Glutamatergic neuron (in vitro differentiated cells): ENCODE data around the gene VRK3. TPM values are rescaled to one million over a fixed set of nuclear protein-coding genes. Genes with fewer than 3 reads are reported as not detected.

Source experiments
- DNase-seq: peaks from one replicate; pipeline ENCODE4 v3.0.0; 2022
- H3K27ac Mint-ChIP-seq: one replicate; pipeline ENCODE4 v1.8.0; 2020; ENCODE audit warnings: mild to moderate bottlenecking, mixed read lengths, inconsistent platforms; ENCODE audit not compliant: unreplicated experiment
- H3K27me3 Mint-ChIP-seq: one replicate; pipeline ENCODE4 v1.8.0; 2020; ENCODE audit warnings: mild to moderate bottlenecking, moderate library complexity, mixed read lengths, inconsistent platforms; ENCODE audit not compliant: unreplicated experiment
- H3K36me3 Mint-ChIP-seq: one replicate; pipeline ENCODE4 v1.8.0; 2020; ENCODE audit warnings: mild to moderate bottlenecking, mixed read lengths, inconsistent platforms; ENCODE audit not compliant: unreplicated experiment
- H3K4me1 Mint-ChIP-seq: one replicate; pipeline ENCODE4 v1.8.0; 2020; ENCODE audit warnings: mild to moderate bottlenecking, low read depth, mixed read lengths, inconsistent platforms; ENCODE audit not compliant: unreplicated experiment
- H3K4me3 Mint-ChIP-seq: one replicate; pipeline ENCODE4 v1.8.0; 2020; ENCODE audit warnings: mild to moderate bottlenecking, mixed read lengths, inconsistent platforms; ENCODE audit not compliant: unreplicated experiment
- H3K9me3 Mint-ChIP-seq: one replicate; pipeline ENCODE4 v1.8.0; 2020; ENCODE audit warnings: mild to moderate bottlenecking, moderate library complexity, mixed read lengths, inconsistent platforms; ENCODE audit not compliant: unreplicated experiment
- total RNA-seq: library from RNA; stranded (reverse); fragmentation: NEBNext Ultra II Directional; extraction: Animal tissue kit (Norgen Biotek cat#: 25700); gene quantifications from one replicate; pipeline ENCODE4 v1.2.1, GENCODE V29; 2021; ENCODE audit not compliant: unreplicated experiment
- TF ChIP-seq, protein P1 (sequence below): fragments of 200-600 bp; sonication (generic); IDR thresholded peaks from one replicate; pipeline ENCODE4 v1.5.0; 2021; ENCODE audit not compliant: partially characterized antibody, unreplicated experiment

Gene VRK3
- total RNA-seq, 1 donor from 2014 or later, result 44.5 TPM

GRCh38 chr19:50050406-50051227 lies 25.4 kb upstream of the VRK3 start:
- H3K36me3 Mint-ChIP-seq, result peaks cover 14% of the 10 kb centered on the region
- TF ChIP-seq, protein P1, sequence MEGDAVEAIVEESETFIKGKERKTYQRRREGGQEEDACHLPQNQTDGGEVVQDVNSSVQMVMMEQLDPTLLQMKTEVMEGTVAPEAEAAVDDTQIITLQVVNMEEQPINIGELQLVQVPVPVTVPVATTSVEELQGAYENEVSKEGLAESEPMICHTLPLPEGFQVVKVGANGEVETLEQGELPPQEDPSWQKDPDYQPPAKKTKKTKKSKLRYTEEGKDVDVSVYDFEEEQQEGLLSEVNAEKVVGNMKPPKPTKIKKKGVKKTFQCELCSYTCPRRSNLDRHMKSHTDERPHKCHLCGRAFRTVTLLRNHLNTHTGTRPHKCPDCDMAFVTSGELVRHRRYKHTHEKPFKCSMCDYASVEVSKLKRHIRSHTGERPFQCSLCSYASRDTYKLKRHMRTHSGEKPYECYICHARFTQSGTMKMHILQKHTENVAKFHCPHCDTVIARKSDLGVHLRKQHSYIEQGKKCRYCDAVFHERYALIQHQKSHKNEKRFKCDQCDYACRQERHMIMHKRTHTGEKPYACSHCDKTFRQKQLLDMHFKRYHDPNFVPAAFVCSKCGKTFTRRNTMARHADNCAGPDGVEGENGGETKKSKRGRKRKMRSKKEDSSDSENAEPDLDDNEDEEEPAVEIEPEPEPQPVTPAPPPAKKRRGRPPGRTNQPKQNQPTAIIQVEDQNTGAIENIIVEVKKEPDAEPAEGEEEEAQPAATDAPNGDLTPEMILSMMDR, result no peak
- peak; percentile 79 for DNase-seq
- H3K9me3 Mint-ChIP-seq, result no peaks in the 10 kb centered on the region
- peaks cover 2% of the 10 kb centered on the region for H3K27me3 Mint-ChIP-seq
- peak overlapping the region; percentile 45 for H3K27ac Mint-ChIP-seq
- H3K4me1 Mint-ChIP-seq, result no peaks in the 10 kb centered on the region
- peak overlapping the region; percentile 94 for H3K4me3 Mint-ChIP-seq

DNA sequence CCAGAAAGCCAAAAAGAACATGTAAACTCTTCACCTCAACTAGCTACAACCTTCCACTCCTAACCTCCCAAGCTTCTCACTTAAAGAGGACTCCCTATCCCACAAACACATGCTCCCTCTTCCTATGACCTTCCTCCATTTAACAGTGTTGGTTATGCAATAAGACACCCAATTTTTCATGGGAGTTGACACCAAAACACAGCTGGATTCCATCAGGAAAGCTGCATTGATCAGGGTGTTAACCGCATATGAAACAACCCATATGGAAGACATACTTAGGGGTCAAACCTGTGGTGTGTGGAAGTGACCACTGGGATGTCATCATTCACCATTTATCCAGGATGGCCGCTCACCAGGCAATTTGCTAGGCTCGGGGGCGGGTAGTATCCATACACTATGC lies 22.5 kb upstream of the VRK3 start:
- no peak for DNase-seq
- peaks cover 41% of the 10 kb centered on the region for H3K36me3 Mint-ChIP-seq
- peaks cover 13% of the 10 kb centered on the region for H3K9me3 Mint-ChIP-seq
- H3K27me3 Mint-ChIP-seq, result peaks cover 2% of the 10 kb centered on the region
- TF ChIP-seq, protein P1, result no peak
- H3K4me1 Mint-ChIP-seq, result no peaks in the 10 kb centered on the region
- no peak overlapping the region for H3K4me3 Mint-ChIP-seq
- H3K27ac Mint-ChIP-seq, result no peak overlapping the region

DNA sequence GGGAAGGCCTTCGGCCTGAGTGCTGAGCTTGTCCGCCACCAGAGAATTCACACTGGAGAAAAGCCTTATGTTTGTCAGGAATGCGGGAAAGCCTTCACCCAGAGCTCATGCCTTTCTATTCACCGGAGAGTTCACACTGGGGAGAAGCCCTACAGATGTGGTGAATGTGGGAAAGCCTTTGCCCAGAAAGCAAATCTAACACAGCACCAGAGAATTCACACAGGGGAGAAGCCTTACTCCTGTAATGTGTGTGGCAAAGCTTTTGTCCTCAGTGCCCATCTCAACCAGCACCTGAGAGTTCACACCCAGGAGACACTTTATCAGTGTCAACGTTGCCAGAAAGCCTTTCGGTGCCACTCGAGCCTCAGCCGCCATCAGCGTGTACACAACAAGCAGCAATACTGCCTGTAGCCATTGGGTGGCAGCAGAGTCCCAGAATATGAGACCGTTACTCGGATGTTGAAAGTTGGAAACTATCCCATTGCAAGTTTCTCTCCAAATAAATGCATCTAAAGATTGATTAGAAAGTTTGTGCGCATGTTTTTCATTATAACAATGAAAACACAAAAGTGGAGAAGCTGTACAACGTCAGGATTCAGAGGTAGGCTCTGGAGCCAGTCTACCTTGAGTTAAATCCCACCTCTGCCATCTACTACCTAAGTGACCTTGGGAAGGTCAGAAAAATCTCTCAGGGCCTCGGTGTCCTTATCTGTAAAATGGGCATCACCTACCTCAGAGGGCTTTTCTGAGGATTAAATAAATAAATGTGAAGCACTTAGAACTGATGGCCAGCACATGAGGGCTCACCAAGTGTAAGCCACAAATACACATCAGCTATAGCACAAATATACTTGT lies 21.7 kb upstream of the VRK3 start:
- Mint-ChIP-seq H3K9me3 (peaks cover 13% of the 10 kb centered on the region), H3K36me3 (peaks cover 47% of the 10 kb centered on the region), H3K4me1 (no peaks in the 10 kb centered on the region), H3K27me3 (peaks cover 2% of the 10 kb centered on the region), H3K4me3 (no peak overlapping the region), H3K27ac (no peak overlapping the region)
- TF ChIP-seq, protein P1, result peak; percentile 86
- DNase-seq, result peak; percentile 75

DNA sequence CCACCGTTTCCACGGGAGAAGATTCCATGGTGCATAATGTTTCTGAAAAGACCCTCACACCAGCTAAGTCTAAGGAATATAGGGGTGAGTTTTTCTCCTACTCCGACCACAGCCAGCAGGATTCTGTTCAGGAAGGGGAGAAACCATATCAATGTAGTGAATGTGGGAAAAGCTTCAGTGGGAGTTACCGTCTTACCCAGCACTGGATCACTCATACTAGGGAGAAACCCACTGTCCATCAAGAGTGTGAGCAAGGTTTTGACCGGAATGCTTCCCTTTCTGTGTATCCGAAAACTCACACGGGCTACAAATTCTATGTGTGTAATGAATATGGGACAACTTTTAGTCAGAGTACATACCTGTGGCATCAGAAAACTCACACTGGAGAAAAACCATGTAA lies 19.8 kb upstream of the VRK3 start:
- TF ChIP-seq, protein P1, result no peak
- DNase-seq, result no peak
- Mint-ChIP-seq H3K36me3 (peaks cover 49% of the 10 kb centered on the region), H3K27ac (no peak overlapping the region), H3K4me3 (no peak overlapping the region), H3K9me3 (peaks cover 13% of the 10 kb centered on the region), H3K27me3 (no peaks in the 10 kb centered on the region), H3K4me1 (no peaks in the 10 kb centered on the region)
